Transverse colon (tissue), 4 donors: ENCODE results near the gene GP2. TPM values are rescaled to one million over a fixed set of nuclear protein-coding genes. Genes with fewer than 3 reads are reported as not detected.

Experiments used
- DNase-seq: peaks from one replicate; pipeline ENCODE4 v3.0.0-alpha.2; 2019
- H3K27ac ChIP-seq, 4 donors: fragments of 200-600 bp; sonication (generic); 2 replicates each; pipeline ENCODE4 v1.5.1; 2016 to 2018; ENCODE audit warnings: inconsistent platforms in 4 of 4
- H3K27me3 ChIP-seq: fragments of 200-600 bp; sonication (generic); 2 replicates; pipeline ENCODE4 v1.5.1; 2017; ENCODE audit warnings: inconsistent platforms
- H3K36me3 ChIP-seq, 4 donors: fragments of 200-600 bp; sonication (generic); 2 replicates each; pipeline ENCODE4 v1.5.1; 2017 to 2019; ENCODE audit warnings: inconsistent platforms in 4 of 4
- H3K4me1 ChIP-seq, 4 donors: fragments of 200-600 bp; sonication (generic); 2 replicates each; pipeline ENCODE4 v1.5.1; 2017 to 2020; ENCODE audit warnings: inconsistent platforms in 4 of 4
- H3K4me3 ChIP-seq, 4 donors: fragments of 200-600 bp; sonication (generic); 1 replicate in 1 of 4; 2 replicates in 3 of 4; pipeline versions ENCODE4 v1.5.1 to v1.6.1; 2017 to 2019; ENCODE audit warnings: inconsistent platforms in 4 of 4
- H3K9me3 ChIP-seq, 2 donors: fragments of 200-600 bp; sonication (generic); 2 replicates each; pipeline ENCODE4 v1.5.1; 2017 to 2019; ENCODE audit warnings: inconsistent platforms in 2 of 2
- CTCF ChIP-seq, 5 experiments: fragments of 200-600 bp in 3 of 5; fragments of 450-650 bp in 2 of 5; sonication (generic) in 3 of 5; IDR thresholded peaks; 1 replicate in 2 of 5; 2 replicates in 3 of 5; pipeline ENCODE4 v1.5.1; 2016 to 2017; ENCODE audit warnings: antibody characterized with exemption in 5 of 5, inconsistent platforms in 3 of 5, mild to moderate bottlenecking in 2 of 5, moderate library complexity in 1 of 5
- EP300 ChIP-seq: sonication (generic); formaldehyde crosslinking; IDR thresholded peaks from one replicate; pipeline ENCODE4 v1.6.1; 2017; ENCODE audit warnings: antibody characterized with exemption, low read depth
- POLR2A ChIP-seq: fragments of 450-650 bp; IDR thresholded peaks from one replicate; pipeline ENCODE4 v1.6.1; 2016; ENCODE audit warnings: antibody characterized with exemption, mild to moderate bottlenecking, moderate library complexity
- POLR2AphosphoS5 ChIP-seq, 3 donors: sonication (generic); formaldehyde crosslinking; IDR thresholded peaks; one replicate each; pipeline ENCODE4 v1.6.1; 2016; ENCODE audit warnings: antibody characterized with exemption in 3 of 3
- WGBS, 2 donors: methylation state at CpG; one replicate each; pipeline ENCODE4 v1.1.5; 2018; ENCODE audit warnings: low coverage in 1 of 2; 5-methylcytosine and 5-hydroxymethylcytosine counted together
- in situ Hi-C, 4 donors: fragments of 200-750 bp; cut with MboI; loops; one replicate each; pipeline versions ENCODE4 v1.15.0 to v1.15.1; 2017; ENCODE audit warnings: low sequenced_read_pairs in 3 of 4, low pct_ligation_motif_present in 1 of 4, low pct_unique_long_range_greater_than_20kb in 1 of 4
- intact Hi-C: fragments of 100-400 bp; cut with DNase I; formaldehyde crosslinking; loops from one replicate; pipeline ENCODE4 v1.15.1; 2023; ENCODE audit warnings: low total_unique reads
- total RNA-seq, 4 donors: library from RNA; depleted of rRNA; stranded (reverse); fragments of >200 nt; gene quantifications; one replicate each; pipeline ENCODE4 v1.1.0, GENCODE V29; 2016

The GP2 gene
- total RNA-seq, 4 donors from 2014 or later = 1.8 to 3.0 (median 2.8) TPM

- WGBS, 2 donors = 49 to 55% methylated on average over 2 of the region's 2 CpGs
- DNase-seq = no peak
- intact Hi-C loops = no loop called here
- no peak for TF ChIP-seq POLR2A
- no peak for TF ChIP-seq EP300
- TF ChIP-seq POLR2AphosphoS5 (IDR thresholded peaks at IDR 0.05) = no peak
- TF ChIP-seq CTCF (IDR thresholded peaks at IDR 0.05) = no peak
- in situ Hi-C loops = no loop called here
- Histone ChIP-seq H3K4me1 (no peaks in the 10 kb centered on the region), H3K27me3 (no peaks in the 10 kb centered on the region), H3K9me3 (no peaks in the 10 kb centered on the region), H3K4me3 (no peak overlapping the region), H3K36me3 (no peaks in the 10 kb centered on the region), H3K27ac (no peak overlapping the region)
These were observed 35.9 kb upstream of the GP2 start for GRCh38 chr16:20363191-20363590.

- Histone ChIP-seq H3K4me3 (no peak overlapping the region), H3K27ac (no peak overlapping the region), H3K36me3 (no peaks in the 10 kb centered on the region), H3K27me3 (peaks cover 3% of the 10 kb centered on the region), H3K9me3 (no peaks in the 10 kb centered on the region), H3K4me1 (no peaks in the 10 kb centered on the region)
- TF ChIP-seq EP300 (no peak), CTCF (IDR thresholded peaks at IDR 0.05) (no peak), POLR2A (no peak), POLR2AphosphoS5 (IDR thresholded peaks at IDR 0.05) (no peak)
- WGBS, 2 donors = 59 to 61% methylated on average over 2 of the region's 2 CpGs
- in situ Hi-C loops = no loop called here
- intact Hi-C loops = no loop called here
- DNase-seq = no peak
These were observed 32.7 kb upstream of the GP2 start for GRCh38 chr16:20359997-20360396.

- Histone ChIP-seq H3K4me3 (no peak overlapping the region), H3K9me3 (no peaks in the 10 kb centered on the region), H3K27me3 (peaks cover 3% of the 10 kb centered on the region), H3K27ac (no peak overlapping the region), H3K4me1 (no peaks in the 10 kb centered on the region), H3K36me3 (no peaks in the 10 kb centered on the region)
- WGBS, 2 donors = 57 to 78% methylated on average over 3 to 7 of the region's 7 CpGs
- DNase-seq = no peak
- intact Hi-C loops (no loop called here), in situ Hi-C loops (no loop called here)
- TF ChIP-seq POLR2A = no peak
- no peak for TF ChIP-seq POLR2AphosphoS5 (IDR thresholded peaks at IDR 0.05)
- TF ChIP-seq EP300 = no peak
- no peak for TF ChIP-seq CTCF (IDR thresholded peaks at IDR 0.05)
These were observed 27.9 kb upstream of the GP2 start for GRCh38 chr16:20355114-20355782.

GRCh38 chr16:20353379-20353778 lies 26.1 kb upstream of the GP2 start:
- Histone ChIP-seq H3K4me3 (no peak overlapping the region), H3K27ac (no peak overlapping the region), H3K36me3 (no peaks in the 10 kb centered on the region), H3K9me3 (no peaks in the 10 kb centered on the region), H3K4me1 (no peaks in the 10 kb centered on the region), H3K27me3 (peaks cover 14% of the 10 kb centered on the region)
- DNase-seq = no peak
- TF ChIP-seq EP300 (no peak), POLR2A (no peak), POLR2AphosphoS5 (IDR thresholded peaks at IDR 0.05) (no peak), CTCF (IDR thresholded peaks at IDR 0.05) (no peak)
- in situ Hi-C loops = no loop called here
- intact Hi-C loops = no loop called here
